H1 (cell line): ENCODE data around the gene SSR2. TPM values are rescaled to one million over a fixed set of nuclear protein-coding genes. Genes with fewer than 3 reads are reported as not detected.
A peak's percentile ranks its signal among the peaks of the same experiment; 100 is the strongest.

Source experiments
- CTCF ChIA-PET: fragments of 300-600 bp; sonication (Branson Sonifier 250); formaldehyde crosslinking; loops from one replicate; lab custom pipeline; 2021; ENCODE audit not compliant: partially characterized antibody; lab: Charles Lee
- POLR2A ChIA-PET: fragments of 300-600 bp; sonication (Branson Sonifier 250); formaldehyde crosslinking; loops from one replicate; lab custom pipeline; 2021; ENCODE audit warnings: inconsistent platforms; ENCODE audit not compliant: partially characterized antibody; lab: Charles Lee
- DNase-seq, 2 experiments: peaks; one replicate each; pipeline versions ENCODE4 v3.0.0 to v3.0.0-alpha.2; 2010 to 2022; ENCODE audit warnings: low spot score in 2 of 2, low read depth in 1 of 2, mixed read lengths in 1 of 2
- FAIRE-seq: peaks from 2 replicates; lab custom pipeline; 2011; peaks lifted over from hg19 to GRCh38; lab: Jason Lieb, UNC
- H2AFZ ChIP-seq: 2 replicates; pipeline ENCODE4 v1.8.1; 2012; ENCODE audit warnings: low read length, inconsistent platforms
- H2AK5ac ChIP-seq: 2 replicates; pipeline ENCODE4 v1.6.1; 2013; ENCODE audit warnings: low read depth, low read length
- H2BK120ac ChIP-seq: replicated peaks from 2 replicates; pipeline ENCODE3; 2013; ENCODE audit warnings: low read depth, low read length, inconsistent platforms
- H2BK12ac ChIP-seq: 2 replicates; pipeline ENCODE4 v1.6.1; 2013; ENCODE audit warnings: low read depth, low read length
- H2BK15ac ChIP-seq: 2 replicates; pipeline ENCODE4 v1.6.1; 2013; ENCODE audit warnings: low read length
- H2BK20ac ChIP-seq: 2 replicates; pipeline ENCODE4 v1.6.1; 2013; ENCODE audit warnings: low read length
- H2BK5ac ChIP-seq: 2 replicates; pipeline ENCODE4 v1.6.1; 2013; ENCODE audit warnings: low read depth, low read length
- H3K14ac ChIP-seq: 2 replicates; pipeline ENCODE4 v1.6.1; 2013; ENCODE audit warnings: inconsistent platforms; ENCODE audit not compliant: insufficient read length
- H3K18ac ChIP-seq: 2 replicates; pipeline ENCODE4 v1.6.1; 2013; ENCODE audit warnings: low read length; ENCODE audit errors: extremely low read depth
- H3K23ac ChIP-seq: 2 replicates; pipeline ENCODE4 v1.6.1; 2013; ENCODE audit warnings: inconsistent platforms; ENCODE audit not compliant: insufficient read length
- H3K23me2 ChIP-seq: 2 replicates; pipeline ENCODE4 v1.6.1; 2013; ENCODE audit warnings: low read depth, low read length
- H3K27ac ChIP-seq: 2 replicates; pipeline ENCODE4 v1.6.1; 2011; ENCODE audit warnings: low read depth, low read length, inconsistent platforms
- H3K27me3 ChIP-seq, 4 experiments: replicated peaks in 1 of 4; 1 replicate in 1 of 4; 2 replicates in 3 of 4; pipeline versions ENCODE4 v1.6.1 to v1.8.1; 2011 to 2013; ENCODE audit warnings: low read length in 3 of 4, mild to moderate bottlenecking in 3 of 4, inconsistent platforms in 2 of 4, mixed read lengths in 2 of 4, moderate library complexity in 1 of 4; ENCODE audit not compliant: control insufficient read depth in 3 of 4, insufficient read depth in 3 of 4; ENCODE audit errors: extremely low read depth in 1 of 4
- H3K36me3 ChIP-seq, 4 experiments: 2 replicates each; pipeline versions ENCODE4 v1.6.1 to v1.8.1; 2011 to 2013; ENCODE audit warnings: mild to moderate bottlenecking in 4 of 4, low read length in 3 of 4, moderate library complexity in 2 of 4, control low read depth in 1 of 4, inconsistent platforms in 1 of 4; ENCODE audit not compliant: insufficient read depth in 4 of 4, control insufficient read depth in 2 of 4
- H3K4ac ChIP-seq: replicated peaks from 2 replicates; pipeline ENCODE3; 2013; ENCODE audit warnings: low read length, low read depth, mixed read lengths, inconsistent platforms; ENCODE audit not compliant: insufficient read length
- H3K4me1 ChIP-seq, 4 experiments: replicated peaks in 1 of 4; 1 replicate in 1 of 4; 2 replicates in 3 of 4; pipeline versions ENCODE4 v1.6.1 to v1.8.1; 2011 to 2013; ENCODE audit warnings: low read length in 3 of 4, inconsistent platforms in 2 of 4, mixed read lengths in 1 of 4; ENCODE audit not compliant: insufficient read depth in 4 of 4, control insufficient read depth in 3 of 4
- H3K4me2 ChIP-seq, 2 experiments: 2 replicates each; pipeline versions ENCODE4 v1.6.1 to v1.8.1; 2011 to 2013; ENCODE audit warnings: low read depth in 2 of 2, low read length in 2 of 2, control low read depth in 1 of 2, inconsistent platforms in 1 of 2, mild to moderate bottlenecking in 1 of 2; ENCODE audit not compliant: insufficient read depth in 1 of 2
- H3K4me3 ChIP-seq, 4 experiments: fragments of 200-600, 300-600 bp in 1 of 4; sonication (generic), shearing (Covaris generic), sonication (Bioruptor Twin) in 1 of 4; 2 replicates each; pipeline versions ENCODE4 v1.5.1 to v1.8.1; 2011 to 2016; ENCODE audit warnings: low read length in 4 of 4, low read depth in 3 of 4, control low read depth in 2 of 4, inconsistent platforms in 2 of 4, mild to moderate bottlenecking in 2 of 4, mixed read lengths in 1 of 4, moderate library complexity in 1 of 4; ENCODE audit not compliant: insufficient read depth in 2 of 4; ENCODE audit errors: extremely low read depth in 1 of 4
- H3K56ac ChIP-seq: replicated peaks from 2 replicates; pipeline ENCODE3; 2013; ENCODE audit warnings: low read depth, mild to moderate bottlenecking, mixed read lengths, low read length, inconsistent platforms; ENCODE audit not compliant: insufficient read length
- H3K79me1 ChIP-seq: 2 replicates; pipeline ENCODE4 v1.6.1; 2013; ENCODE audit warnings: low read depth, low read length, control low read depth
- H3K79me2 ChIP-seq, 2 experiments: 2 replicates each; pipeline versions ENCODE4 v1.6.1 to v1.8.1; 2012 to 2013; ENCODE audit warnings: low read length in 2 of 2, mild to moderate bottlenecking in 2 of 2, inconsistent platforms in 1 of 2; ENCODE audit not compliant: insufficient read depth in 2 of 2, control insufficient read depth in 1 of 2
- H3K9ac ChIP-seq, 4 experiments: replicated peaks in 1 of 4; 1 replicate in 1 of 4; 2 replicates in 3 of 4; pipeline versions ENCODE4 v1.6.1 to v1.8.1; 2011 to 2013; ENCODE audit warnings: low read depth in 3 of 4, low read length in 3 of 4, control low read depth in 2 of 4, mild to moderate bottlenecking in 2 of 4, moderate library complexity in 2 of 4, inconsistent platforms in 1 of 4; ENCODE audit errors: extremely low read depth in 1 of 4
- H3K9me3 ChIP-seq, 2 experiments: 2 replicates each; pipeline versions ENCODE4 v1.6.1 to v1.8.1; 2012 to 2013; ENCODE audit warnings: mild to moderate bottlenecking in 2 of 2, moderate library complexity in 2 of 2, control low read depth in 1 of 2, inconsistent platforms in 1 of 2, low read depth in 1 of 2, low read length in 1 of 2, mixed read lengths in 1 of 2; ENCODE audit not compliant: insufficient read depth in 2 of 2
- H4K20me1 ChIP-seq, 2 experiments: replicated peaks in 1 of 2; 2 replicates each; pipeline versions ENCODE3 to v1.8.1; 2011 to 2013; ENCODE audit warnings: inconsistent platforms in 2 of 2, low read length in 2 of 2, mild to moderate bottlenecking in 1 of 2; ENCODE audit not compliant: insufficient read depth in 2 of 2, control insufficient read depth in 1 of 2
- H4K5ac ChIP-seq: 2 replicates; pipeline ENCODE4 v1.6.1; 2013; ENCODE audit warnings: low read length, low read depth, mixed read lengths, inconsistent platforms; ENCODE audit not compliant: insufficient read length
- H4K8ac ChIP-seq: 2 replicates; pipeline ENCODE4 v1.8.0; 2013; ENCODE audit warnings: mild to moderate bottlenecking, moderate library complexity, low read length, inconsistent platforms; ENCODE audit not compliant: insufficient read depth; ENCODE audit errors: extremely low read depth
- H4K91ac ChIP-seq: replicated peaks from 2 replicates; pipeline ENCODE3; 2013; ENCODE audit warnings: low read length, mixed read lengths, inconsistent platforms; ENCODE audit not compliant: insufficient read length
- EGR1 ChIP-seq: IDR thresholded peaks from 2 replicates; pipeline ENCODE4 v1.6.1; 2011; ENCODE audit warnings: low read depth, low read length, borderline replicate concordance
- RAD21 ChIP-seq, 2 experiments: IDR thresholded peaks in 1 of 2; conservative IDR thresholded peaks in 1 of 2; 2 replicates each; pipeline ENCODE4 v1.6.1; 2011; ENCODE audit warnings: low read depth in 2 of 2, low read length in 2 of 2, improper control_type of control experiment in 1 of 2, inconsistent platforms in 1 of 2, mild to moderate bottlenecking in 1 of 2, moderate library complexity in 1 of 2
- SP1 ChIP-seq: IDR thresholded peaks from 2 replicates; pipeline ENCODE4 v1.6.1; 2011; ENCODE audit warnings: low read depth, low read length
- WGBS, 2 experiments: shearing (Covaris generic) in 1 of 2; methylation state at CpG; one replicate each; pipeline versions ENCODE4 v1.1.6 to v1.1.7; 2013 to 2015; ENCODE audit warnings: low lambda C conversion rate in 2 of 2, mixed read lengths in 2 of 2, inconsistent platforms in 1 of 2, low coverage in 1 of 2, missing lambda C conversion rate in 1 of 2; ENCODE audit not compliant: insufficient replicate concordance in 2 of 2, insufficient coverage in 1 of 2, insufficient read length in 1 of 2; ENCODE audit errors: extremely low coverage in 1 of 2, missing lambda C conversion rate in 1 of 2; 5-methylcytosine and 5-hydroxymethylcytosine counted together
- polyA plus RNA-seq, 7 experiments: library from polyadenylated mRNA; depleted of rRNA in 3 of 7; stranded (reverse) in 5 of 7; unstranded in 2 of 7; fragments of >200 nt in 5 of 7; fragments of 200-250 nt in 2 of 7; gene quantifications; 1 replicate in 5 of 7; 2 replicates in 1 of 7; 4 replicates in 1 of 7; pipeline versions ENCODE4 v1.2.1 to v1.2.3, GENCODE V29; 2011 to 2013; ENCODE audit warnings: missing spikeins in 2 of 7, mixed read lengths in 2 of 7
- total RNA-seq: library from RNA; stranded (reverse); fragmentation: NEBNext Ultra II Directional; extraction: Animal tissue kit (Norgen Biotek cat#: 25700); gene quantifications from 2 replicates; pipeline ENCODE4 v1.2.1, GENCODE V29; 2021
- TF ChIP-seq, protein P1 (sequence below), 3 experiments: IDR thresholded peaks; 1 replicate in 2 of 3; 2 replicates in 1 of 3; pipeline versions ENCODE4 v1.5.1 to v1.6.1; 2011; ENCODE audit warnings: low read length in 3 of 3, mild to moderate bottlenecking in 3 of 3, inconsistent platforms in 2 of 3, low read depth in 1 of 3, moderate library complexity in 1 of 3; ENCODE audit not compliant: insufficient read depth in 1 of 3; ENCODE audit errors: control extremely low read depth in 1 of 3

SSR2 gene
- total and polyA plus RNA-seq, 2 of the 8 experiments (the other 6 are each of a cell fraction or from before 2014, with no cell fraction given) = 190 to 648 TPM

DNA sequence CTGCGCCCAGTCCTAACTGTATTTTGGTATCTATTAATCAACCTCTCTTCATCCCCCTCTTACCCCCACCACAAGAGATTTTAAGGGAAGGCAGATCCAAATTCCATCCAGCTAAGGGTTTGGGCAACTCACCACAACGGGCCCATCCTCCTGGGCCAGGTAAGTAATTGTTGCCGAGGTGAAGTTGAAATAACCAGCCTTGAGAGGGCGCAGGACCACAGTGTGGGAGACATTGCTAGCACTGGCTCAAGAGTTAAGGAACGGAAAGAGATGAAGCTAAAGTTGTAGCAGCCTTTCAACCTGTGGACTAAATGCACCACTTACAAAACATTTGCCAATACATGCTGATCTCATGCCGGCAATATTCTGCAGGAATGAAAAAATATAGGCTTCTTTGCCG lies 5.9 kb downstream of the SSR2 start:
- no peak overlapping the region for H2BK20ac ChIP-seq
- FAIRE-seq = no peak
- peaks cover 19 to 69% (median 50%) of the 10 kb centered on the region in 4 experiments for H3K36me3 ChIP-seq
- no peak overlapping the region for H2BK120ac ChIP-seq
- no peak overlapping the region for H2BK15ac ChIP-seq
- H3K27ac ChIP-seq = no peak overlapping the region
- peaks cover under 1 to 8% of the 10 kb centered on the region in 2 experiments; a peak in 3 of 4 replicates for H3K79me2 ChIP-seq
- no peak overlapping the region for H3K9ac ChIP-seq
- no peak overlapping the region for H2AK5ac ChIP-seq
- H3K14ac ChIP-seq = no peak overlapping the region
- H4K5ac ChIP-seq = no peak overlapping the region
- peaks cover 0 to 1% (median under 1%) of the 10 kb centered on the region in 4 experiments; a peak in 2 of 7 replicates for H3K4me1 ChIP-seq
- no peak for TF ChIP-seq EGR1
- TF ChIP-seq, protein P1, sequence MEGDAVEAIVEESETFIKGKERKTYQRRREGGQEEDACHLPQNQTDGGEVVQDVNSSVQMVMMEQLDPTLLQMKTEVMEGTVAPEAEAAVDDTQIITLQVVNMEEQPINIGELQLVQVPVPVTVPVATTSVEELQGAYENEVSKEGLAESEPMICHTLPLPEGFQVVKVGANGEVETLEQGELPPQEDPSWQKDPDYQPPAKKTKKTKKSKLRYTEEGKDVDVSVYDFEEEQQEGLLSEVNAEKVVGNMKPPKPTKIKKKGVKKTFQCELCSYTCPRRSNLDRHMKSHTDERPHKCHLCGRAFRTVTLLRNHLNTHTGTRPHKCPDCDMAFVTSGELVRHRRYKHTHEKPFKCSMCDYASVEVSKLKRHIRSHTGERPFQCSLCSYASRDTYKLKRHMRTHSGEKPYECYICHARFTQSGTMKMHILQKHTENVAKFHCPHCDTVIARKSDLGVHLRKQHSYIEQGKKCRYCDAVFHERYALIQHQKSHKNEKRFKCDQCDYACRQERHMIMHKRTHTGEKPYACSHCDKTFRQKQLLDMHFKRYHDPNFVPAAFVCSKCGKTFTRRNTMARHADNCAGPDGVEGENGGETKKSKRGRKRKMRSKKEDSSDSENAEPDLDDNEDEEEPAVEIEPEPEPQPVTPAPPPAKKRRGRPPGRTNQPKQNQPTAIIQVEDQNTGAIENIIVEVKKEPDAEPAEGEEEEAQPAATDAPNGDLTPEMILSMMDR (IDR thresholded peaks at IDR 0.05; ENCODE audit: control extremely low read depth in 1 of 3, insufficient read depth in 1 of 3, low read depth in 1 of 3, low read length in 3 of 3) = peak; percentile 18 to 45 (median 27)
- TF ChIP-seq SP1 = no peak
- TF ChIP-seq RAD21 (IDR thresholded peaks at IDR 0.05 in 1 of 2, conservative IDR thresholded peaks at IDR 0.05 in 1 of 2; ENCODE audit: low read depth in 2 of 2, low read length in 2 of 2) = peak; percentile 20 to 43
- TF ChIP-seq, all 59 proteins: peak for 2
- CTCF ChIA-PET = interaction anchor here (0.8 to 8.9 kb wide), 16 partner anchors 10 to 126 kb away, joined by 3 to 77 read pairs (median 5); partner anchors contain the start of genes KHDC4 and RAB25
- no peaks in the 10 kb centered on the region for H3K9me3 ChIP-seq
- H3K4ac ChIP-seq = no peak overlapping the region
- H3K23ac ChIP-seq = no peak overlapping the region
- H2BK5ac ChIP-seq = no peak overlapping the region
- POLR2A ChIA-PET = interaction anchor here (0.7 to 2.2 kb wide), 9 partner anchors 8 to 38 kb away, joined by 3 to 6 read pairs (median 3); no protein-coding TSS in a partner anchor
- peaks cover 0 to under 1% of the 10 kb centered on the region in 2 experiments for H4K20me1 ChIP-seq
- WGBS, 2 experiments = 98% methylated on average over 7 of the region's 7 CpGs; no CpG with 5 or more reads in 1 of the 2 experiments
- 0 out of 2 replicates have a peak, but pooled peaks cover under 1% of the 10 kb centered on the region for H3K79me1 ChIP-seq
- no peak for DNase-seq
- no peak overlapping the region for H3K4me3 ChIP-seq
- H3K23me2 ChIP-seq = 0 out of 2 replicates have a peak, but pooled peaks cover under 1% of the 10 kb centered on the region
- H3K4me2 ChIP-seq = no peak overlapping the region
- H3K56ac ChIP-seq = no peak overlapping the region
- H3K18ac ChIP-seq = no peak overlapping the region
- H3K27me3 ChIP-seq = no peaks in the 10 kb centered on the region
- H2AFZ ChIP-seq = no peak overlapping the region
- H4K91ac ChIP-seq = no peak overlapping the region
- no peak overlapping the region for H4K8ac ChIP-seq
- H2BK12ac ChIP-seq = no peak overlapping the region
